ENCODE data around the gene AHDC1.

AHDC1 gene

DNA sequence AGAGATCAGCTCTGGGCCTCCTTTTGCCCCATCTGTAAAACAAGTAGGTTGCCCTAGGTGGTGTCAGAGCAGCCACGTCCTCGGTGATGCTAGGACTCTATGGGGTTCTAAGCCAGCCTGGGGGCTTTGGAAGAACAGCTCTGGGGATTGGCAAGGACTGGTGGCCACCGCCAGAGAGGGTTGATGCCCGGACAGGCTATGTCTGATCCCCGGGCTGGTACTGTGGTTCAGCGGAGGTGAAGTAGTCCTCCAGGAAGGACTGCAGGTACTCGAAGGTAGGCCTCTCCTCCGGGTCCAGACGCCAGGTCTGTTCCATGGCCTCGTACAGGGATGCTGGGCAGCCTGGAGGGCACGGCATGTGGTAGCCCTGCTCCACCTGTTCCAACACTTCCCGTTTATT is 8.8 kb upstream of the AHDC1 start:
- no peak for DNase-seq

DNA sequence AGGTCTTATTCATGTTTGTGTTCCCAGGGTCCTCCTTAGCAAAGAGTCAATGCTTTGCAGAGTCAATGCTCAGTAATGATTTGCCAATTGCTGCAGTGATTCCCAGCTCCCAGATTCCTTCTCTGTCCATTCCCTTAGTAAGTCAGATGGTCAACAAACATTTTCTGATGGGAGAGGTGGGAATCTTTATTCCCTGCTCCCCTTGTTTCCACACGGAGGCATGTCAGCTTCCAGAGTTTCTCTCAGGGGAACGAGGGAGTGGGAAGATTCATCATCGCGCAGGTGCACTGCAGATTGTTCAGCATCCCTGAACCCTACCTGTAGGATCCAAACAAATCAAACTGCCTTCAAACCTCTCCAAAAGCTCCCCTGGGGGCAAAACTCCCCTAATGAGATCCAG is 7.5 kb upstream of the AHDC1 start:
- no peak for DNase-seq

DNA sequence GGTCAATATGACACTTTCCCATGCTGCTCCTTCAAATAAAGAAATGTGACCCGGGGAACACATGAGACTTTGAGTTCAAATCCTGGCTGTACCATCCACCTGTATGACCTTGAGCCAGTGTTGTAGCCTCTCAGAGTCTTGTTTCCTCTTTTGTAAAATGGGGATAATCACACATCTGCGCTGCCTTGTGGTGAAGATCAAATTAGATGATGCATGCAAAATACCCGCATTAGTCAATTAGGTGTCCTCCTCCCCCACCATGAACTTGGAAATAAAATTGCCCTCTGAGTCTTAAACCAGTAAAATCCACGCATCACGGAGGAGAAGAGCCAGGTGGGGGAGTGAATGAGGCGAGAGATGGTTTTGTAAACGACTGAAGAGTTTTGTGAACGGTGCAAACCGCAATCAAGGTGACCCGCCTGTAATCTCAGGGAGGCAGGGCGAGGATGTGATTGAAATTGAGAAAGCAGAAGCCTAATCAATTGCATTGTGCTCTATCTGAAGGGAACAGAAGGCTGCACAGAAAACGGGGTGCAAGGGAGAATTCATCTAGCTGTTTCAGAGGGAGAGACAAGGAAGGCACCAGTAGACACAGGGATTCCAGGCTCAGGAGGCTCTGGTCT is 5.8 kb upstream of the AHDC1 start:
- no peak for DNase-seq

DNA sequence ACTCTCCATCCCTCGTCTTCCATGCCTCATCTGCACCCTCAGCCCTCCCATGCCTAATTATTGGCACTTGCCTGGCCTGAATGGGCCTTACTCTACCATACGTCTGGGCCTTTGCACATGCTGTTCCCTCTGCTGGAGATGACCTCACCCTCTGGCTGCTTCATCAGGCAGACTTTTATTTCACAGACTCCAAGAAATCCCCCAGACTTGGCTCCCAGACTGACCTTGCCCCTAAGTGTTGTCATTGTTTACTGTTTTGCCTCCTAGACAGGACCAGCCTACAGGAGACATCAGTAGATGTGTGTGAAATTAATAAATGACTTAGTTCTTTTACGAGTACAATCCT is 5.2 kb upstream of the AHDC1 start:
- DNase-seq, result no peak

DNA sequence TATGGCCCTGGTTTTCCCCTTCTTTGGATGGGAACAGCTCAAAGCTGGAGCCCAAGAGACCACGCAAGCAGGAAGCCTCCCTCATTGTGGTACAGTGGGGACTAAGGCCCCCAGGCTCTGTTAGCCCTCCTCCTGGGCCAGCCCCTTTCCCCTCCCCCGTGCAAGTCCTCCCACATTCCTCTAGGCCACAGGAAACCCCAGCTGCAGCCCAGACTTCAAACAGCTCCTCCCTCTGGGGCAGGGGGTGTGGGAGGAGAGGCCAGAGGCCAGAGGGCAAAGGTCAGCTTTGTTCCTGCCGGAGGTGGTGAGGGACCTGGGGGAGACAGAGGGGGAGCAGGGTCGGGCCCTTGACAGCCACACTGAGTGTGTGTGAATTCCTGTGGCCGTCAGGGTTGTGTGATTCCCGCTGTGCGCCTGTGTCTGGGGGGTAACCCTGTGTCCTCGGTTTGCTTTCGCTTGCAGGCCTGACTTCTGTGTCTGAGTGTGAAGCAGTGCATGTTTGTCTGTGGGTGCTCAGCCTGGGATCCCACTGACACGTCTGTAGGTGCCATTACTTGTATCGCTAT is 3.4 kb upstream of the AHDC1 start:
- no peak for DNase-seq

DNA sequence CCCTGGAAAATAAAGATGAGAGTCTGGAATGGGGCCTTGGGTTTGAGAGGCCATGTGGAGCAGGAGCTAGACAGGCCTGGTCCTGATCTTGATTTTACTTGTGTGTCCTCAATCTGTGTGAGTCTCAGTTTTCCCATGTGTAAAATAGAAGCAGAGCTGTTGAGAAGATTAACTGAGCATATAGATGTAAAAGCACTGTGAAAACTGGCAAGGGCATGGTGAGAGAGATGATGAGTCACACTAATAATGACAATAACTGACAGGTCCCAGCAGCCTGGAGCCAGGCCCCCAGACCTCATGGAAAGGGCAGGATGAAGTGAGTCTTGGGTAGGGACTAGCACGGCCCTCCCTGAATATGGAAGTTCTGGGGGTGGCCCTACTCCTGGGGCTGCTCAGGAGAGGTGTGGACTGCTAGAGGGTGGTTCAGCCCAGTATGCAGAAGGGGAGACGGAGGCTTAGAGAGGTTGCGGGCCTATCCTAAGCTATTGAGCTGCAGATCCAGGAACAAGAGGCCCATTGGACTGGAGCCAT is 2.8 kb upstream of the AHDC1 start:
- no peak for DNase-seq

DNA sequence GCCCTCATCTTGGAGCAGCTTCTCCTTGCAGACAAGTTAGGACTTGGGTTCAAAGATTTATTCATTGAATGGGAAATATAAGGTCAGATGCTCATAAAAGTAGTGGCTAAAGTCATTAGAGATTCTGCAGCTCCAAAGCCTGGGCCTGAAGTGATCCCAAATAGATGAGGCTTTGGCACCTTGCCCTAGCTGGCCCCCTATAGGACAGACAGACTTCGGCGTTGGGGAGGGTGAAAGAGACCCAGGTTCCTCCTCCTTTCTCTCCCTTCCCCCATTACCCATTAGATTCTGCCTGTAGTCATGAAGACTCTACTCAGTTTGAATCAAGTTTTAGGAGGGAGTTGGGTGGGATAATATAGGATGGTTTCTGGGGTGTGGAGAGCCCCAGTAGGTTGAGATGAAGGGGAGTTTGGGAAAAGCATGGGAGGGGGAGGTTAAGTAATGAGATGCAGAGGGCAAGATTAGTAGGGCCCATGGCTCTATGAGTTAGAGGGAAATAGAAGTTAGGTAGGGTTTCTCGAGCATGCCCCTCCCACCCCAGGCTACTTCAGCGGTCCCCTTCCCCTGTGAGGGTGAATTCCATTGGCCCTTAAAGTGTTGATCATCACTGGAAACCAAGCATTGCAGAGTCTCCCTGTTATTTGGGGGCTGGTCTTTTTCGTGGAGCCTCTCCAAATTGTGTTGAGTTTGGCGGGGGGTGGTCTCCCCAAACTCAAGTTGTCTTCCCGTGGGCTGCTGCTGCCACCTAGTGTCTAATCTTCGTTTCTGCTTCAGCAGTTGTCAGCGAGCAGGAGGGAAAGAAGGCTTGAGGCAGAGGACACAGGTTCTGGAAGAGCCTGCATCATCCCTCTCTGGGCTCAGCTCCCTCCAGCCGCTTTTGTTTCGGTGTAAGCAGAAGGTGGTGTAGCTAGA is 2.1 kb upstream of the AHDC1 start:
- DNase-seq, result peak; percentile 53

DNA sequence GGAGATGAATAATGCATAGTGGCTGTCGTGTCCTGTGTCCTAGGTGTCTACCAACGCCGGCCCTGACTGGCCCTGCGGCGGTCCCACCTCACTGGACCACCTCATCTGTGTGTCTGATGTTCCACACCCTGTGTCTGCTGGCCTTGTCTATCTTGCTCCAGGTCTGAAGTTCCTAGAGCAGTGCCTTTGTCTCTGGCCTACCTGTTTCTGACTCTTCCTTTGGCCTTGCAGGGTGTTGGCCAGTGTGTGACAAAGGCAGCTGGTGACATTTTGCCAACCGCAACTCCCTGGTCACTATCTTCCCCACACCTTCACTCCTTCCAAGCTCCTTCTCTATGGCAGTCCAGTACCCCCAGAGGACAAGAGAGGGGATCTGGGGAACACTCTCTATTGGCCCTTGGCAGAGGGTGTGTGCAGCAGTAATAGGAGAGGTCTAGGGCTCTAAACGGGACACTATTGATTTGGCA is 1.4 kb upstream of the AHDC1 start:
- DNase-seq, result no peak

DNA sequence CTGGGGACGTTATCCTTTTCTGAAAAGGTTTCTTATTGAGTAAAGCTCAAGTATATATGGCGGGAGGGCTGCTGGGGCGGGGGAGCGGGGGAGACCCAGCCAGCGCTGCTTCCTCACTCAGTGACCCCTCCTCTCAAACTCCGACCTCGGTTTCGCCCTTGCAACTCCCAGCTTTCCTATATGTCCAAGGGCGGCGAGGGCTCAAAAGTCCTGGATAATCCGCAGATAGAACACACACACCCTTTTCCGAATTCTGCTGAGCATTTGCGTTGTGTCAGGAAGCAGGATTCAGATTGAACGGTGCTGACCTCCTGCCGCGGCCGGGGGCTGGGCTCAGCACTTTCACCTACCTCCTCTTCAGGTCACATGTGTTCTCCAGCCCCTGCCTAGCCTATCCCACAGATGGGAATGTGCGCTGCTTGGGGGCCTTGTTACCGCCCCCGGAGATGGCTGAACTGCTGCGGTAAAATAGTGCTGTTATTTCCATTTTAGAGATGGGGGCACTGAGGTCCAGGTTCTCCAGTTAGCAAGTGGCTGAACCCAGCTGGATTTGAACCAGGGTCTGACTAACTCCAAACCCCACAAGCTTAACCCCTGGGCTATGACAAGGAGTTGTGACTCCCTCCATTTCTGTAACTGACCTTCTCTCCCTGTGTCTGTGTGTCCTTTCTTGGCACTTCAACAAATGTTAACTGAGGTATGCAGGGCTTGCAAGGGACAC is 795 bp upstream of the AHDC1 start:
- no peak for DNase-seq

DNA sequence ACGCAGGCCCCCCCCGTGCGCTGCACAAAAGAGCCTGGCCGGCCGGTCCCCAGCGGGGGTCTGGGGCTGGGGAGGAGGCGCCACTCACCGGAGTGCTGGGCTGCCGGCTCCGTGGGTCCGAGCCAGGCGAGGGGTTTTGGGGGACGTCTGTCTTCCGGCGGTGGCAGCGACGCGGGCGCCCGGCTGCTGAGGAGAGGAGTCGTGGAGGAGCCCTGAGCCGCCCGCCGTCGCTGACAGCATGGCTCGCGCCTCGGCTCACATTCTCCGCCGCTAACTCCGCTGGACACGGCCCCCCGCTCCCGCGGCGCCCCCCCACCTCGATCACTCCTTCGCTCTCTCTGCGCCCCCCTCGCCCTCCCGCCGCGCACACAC is 649 bp downstream of the AHDC1 start:
- DNase-seq, result peak; percentile 49

DNA sequence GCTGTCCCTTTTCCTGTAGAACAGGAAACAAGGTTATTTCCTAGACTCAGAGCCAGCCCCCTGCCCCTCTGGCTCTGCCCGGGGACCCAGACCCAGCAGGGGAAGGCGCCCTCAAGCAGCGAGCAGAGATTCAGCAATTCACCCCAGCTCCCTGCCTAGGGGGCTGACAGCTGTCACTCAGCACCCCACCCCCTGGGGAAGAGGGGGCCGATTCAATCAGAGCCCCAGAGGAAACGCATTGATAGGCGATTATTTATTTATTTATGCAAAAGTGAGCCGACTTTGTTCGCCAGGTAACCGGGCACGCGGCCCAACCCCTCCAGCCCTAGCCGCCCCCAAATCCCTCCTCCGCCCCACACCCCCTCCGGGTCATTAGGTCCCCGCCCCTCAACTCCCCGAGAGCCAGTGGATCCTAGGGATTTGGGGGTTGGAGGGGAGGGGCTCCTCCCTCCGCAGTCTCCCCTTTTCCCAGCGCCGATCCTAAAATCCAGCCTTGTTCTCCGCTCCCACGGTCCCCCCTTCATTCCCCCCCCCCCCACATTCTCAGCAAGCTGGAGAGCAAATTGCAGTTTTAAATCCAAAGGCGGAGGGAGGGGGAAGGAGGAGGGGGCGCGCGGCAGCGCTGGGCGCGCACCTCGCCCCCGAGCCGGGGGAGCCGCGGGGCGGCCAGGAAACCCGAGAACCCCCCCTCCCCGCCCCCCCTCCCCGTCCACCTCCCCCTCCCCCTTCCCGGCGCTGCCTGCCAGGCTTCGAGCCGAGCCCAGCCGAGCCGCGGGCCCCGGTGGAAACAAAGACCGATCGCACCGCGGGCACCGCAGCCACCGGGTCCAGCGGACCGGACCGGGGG is 1.3 kb downstream of the AHDC1 start:
- no peak for DNase-seq

DNA sequence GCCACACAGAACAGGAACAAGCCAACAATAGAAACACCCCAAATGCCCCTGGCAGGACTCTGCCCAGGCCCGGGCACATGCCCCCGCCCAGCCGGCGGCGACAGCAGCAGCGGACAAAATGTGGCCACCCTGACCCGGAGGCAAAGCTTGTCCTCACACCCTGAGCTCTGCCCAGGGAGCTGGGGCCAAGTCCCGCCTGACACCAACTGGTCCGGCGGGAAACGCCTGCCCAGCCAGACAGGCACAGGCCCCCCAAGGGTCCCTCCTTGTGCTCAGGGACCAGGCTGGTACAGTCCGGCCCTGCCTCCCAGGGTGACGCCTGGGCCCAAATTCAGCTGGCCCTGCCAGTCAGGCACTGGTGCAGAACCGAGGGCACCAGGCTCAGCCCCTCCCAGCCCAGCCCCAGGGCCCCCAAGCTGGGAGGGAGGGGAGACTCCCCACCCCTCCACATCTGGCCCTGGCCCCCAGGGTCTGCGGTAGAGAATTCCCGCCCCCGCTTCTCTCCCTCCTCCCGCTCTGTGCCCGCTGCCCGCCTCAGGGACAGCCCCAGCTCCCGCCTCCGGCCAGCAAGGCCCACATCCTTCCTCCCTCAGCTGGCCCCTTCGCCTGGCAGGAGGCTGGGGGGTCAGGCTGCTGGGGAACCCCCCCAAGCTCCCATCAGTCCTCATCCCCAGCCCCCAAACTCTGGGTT is 2.0 kb downstream of the AHDC1 start:
- DNase-seq, result no peak

DNA sequence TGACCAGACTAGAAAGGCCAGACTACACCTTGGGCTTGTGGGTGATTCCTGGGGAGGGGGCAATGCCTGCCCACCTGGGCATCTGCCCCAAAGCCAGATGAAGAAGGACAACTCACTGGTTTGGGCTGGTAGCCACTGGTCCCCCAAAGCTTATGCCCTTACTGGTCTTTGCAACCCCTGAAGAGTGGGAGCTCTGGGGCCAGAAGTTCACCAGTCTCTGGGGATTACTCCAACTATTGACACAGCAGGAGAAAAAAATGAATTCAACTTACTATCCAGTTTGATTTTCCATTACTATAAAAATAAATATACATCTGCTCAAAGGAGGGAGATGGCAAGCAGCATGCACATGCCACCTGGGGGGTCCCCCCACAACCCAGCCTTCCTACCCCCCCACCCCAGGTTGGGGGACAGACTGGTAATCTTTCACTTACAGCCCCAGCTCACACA is 2.6 kb downstream of the AHDC1 start:
- DNase-seq, result no peak

DNA sequence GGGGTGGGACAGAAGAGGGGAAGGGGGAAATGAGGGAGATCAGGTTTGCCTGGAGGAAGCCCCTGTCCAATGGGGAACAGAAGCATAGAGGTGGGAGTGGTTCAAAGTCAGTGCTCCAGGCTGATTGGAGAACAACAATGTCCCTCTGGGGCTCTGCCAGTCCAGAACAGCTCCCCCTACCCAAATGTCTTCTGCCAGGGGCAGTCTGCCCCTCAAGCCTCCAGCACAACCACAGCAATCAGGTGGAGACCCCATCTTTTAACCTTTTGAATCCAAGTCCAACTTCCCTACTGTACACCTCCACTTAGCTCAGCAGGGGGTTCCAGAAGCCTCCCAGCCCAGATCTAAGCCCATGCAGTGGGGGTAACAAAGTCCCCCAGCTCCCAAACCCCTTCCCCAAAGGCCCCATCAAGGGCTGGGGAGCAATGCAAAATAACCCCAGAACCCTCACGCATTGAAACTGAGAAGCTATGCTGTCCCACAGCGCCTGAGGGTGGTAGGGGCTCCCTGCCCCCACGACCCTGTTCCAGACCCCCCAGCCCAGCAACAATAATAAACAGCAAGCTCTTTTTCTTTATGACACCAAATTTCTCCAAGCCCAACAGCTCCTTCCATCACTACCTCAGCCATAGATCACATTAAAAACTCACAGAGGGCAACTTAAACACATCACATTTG is 3.3 kb downstream of the AHDC1 start:
- no peak for DNase-seq

DNA sequence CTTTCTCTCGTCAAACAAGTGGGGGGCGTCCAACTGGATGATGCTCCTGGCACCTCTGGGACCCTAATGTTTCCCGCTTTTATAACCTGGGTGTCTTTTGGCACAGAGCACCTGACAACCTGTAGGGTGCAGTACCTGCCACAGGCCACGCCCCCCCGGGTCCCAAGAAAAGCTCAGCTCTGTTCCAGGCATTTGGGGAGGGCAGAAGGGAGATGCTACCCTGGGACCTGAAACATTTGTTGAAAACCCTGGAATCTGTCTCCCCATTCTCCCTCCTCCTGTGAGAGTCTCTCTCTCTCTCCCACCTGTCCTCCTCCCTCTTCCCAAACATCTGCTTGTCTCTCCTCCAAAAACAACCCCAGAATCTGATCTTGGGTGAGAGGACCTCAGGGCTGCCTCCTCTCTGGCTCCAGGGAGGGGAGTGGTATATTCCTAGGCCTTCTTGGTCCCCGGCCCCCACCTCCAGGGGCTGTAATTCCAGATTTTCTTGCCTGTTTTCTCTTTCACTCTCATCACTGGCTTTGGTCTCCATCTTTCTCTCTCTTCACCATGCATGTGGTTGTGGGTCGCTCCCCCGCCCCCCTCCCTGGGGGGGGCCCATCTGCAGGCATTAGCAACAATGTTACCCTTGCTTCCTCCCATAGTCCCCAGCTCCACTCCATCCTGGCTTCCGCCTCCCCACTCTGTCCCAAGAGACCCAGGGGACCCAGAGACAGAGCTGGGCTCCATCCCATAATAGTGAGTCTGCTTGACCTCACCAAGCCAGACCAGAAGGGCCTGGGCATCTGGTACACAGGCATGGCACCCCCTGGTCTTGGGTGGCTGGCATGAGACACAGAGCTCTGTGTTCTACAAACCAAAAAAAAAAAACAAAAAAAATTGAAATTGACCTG is 4.1 kb downstream of the AHDC1 start:
- DNase-seq, result no peak

DNA sequence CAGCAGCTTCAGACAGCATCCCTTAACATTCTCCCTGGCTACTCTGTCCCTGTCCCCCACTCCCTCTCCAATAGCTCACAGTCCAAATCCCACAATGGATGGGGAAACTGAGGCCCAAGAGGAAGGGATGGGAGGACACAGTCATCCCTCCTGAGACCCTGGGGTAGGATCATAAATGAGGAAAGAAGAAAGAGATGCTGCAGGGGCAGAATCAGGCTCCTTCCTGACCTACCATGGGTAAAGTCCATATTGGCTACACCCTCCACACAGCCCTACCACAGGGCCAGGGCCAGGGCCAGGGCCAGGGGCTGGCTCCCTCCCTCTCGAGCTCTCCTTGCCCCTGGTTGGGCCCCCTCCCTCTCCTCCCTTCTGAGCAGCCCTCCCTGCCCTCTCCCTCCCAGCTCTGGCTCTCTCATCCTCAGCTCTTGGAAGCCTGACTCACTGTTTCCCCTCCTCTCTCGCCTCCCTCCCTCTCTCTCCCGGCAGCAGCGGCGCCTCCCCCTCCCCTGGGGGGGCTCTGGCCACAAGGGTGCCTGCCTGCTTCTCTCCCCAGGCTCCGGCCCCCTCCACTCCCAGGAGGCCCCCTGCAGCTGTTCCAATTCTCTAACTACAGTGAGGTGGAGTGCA is 4.9 kb downstream of the AHDC1 start:
- no peak for DNase-seq

DNA sequence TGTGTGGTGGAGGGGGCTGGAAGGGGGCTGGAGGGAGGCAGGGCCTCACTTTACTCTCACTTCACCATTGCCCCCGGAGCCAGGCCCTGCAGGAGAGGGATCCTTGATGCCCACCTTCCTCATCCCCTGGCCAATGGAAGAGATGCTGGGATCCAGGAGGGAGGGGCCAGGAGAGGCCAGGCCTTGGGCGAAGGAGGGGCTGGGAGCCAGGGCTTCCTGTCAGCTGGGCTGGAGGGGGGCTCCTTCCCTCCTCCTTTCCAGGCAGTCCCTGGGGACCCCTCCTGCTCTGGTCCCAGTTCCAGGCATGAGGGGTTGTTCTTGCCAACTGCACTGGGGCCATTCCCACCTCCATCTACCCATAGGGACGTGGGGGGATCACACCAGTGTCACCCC is 5.7 kb downstream of the AHDC1 start:
- no peak for DNase-seq

DNA sequence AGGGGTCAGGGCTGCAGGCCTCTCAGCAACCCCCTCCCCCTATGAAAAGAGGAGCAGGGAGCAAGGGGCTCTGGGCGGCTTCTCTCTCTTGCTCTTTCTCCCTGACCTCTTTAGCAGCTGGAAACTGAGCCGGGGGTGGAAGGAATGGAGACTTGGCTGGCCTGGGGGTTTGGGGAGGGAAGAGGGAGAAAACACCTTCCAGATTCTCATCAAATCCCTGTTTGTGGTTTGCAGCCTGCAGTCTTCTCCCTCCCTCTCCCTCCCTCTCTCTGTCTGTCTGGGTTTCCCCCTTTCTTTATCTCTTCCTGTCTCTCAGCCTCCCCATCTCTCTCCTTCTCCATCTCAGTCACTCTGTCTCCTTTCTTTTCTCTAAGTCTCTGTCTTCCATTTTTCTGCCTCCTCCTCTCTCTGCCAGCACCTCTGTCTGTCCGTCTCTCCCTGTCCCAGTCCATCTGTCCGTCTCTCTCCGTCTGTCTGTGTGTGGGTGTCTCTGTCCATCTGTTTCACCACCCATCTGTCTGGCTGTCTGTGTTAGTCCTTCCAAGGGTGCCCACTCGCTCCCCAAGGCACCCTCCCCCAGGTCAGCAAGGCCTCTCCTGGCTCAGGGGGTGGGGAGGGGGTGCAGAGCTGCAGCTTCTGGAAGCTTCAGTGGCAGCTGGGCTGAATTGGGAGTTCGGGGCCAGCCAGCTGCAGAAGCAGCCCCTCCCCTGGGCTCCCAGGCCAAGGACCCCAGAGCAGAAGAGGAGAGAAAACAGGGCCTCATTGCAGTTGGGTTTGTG is 6.2 kb downstream of the AHDC1 start:
- no peak for DNase-seq

DNA sequence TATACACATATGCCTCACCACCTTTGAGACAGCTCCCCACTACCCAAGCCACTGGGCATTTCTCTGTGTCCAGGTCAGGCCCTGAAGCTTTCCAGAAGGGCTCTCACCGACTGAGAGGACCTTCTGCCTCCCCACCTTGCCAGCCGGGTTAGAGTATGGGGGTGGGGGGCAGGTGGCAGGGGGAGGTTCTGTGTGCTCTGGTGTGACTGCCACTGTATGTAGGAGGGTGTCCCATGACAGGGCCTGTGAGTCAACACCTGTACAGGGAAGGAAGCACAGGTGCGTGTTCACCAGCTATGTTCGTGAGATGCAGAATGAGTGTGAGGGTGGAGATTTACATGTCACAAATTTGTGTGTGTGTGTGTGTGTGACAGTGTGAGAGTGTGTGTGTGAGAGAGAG is 7.0 kb downstream of the AHDC1 start:
- DNase-seq, result no peak

Data from activated CD4-positive, CD25-positive, alpha-beta regulatory T cell treated with anti-CD3 and anti-CD28 coated beads, Interleukin-2, amount 50 U/mL, for 72 hours (primary cell).